H1 (cell line): Measurements from ENCODE around the gene BMP4. TPM values are rescaled to one million over a fixed set of nuclear protein-coding genes. Genes with fewer than 3 reads are reported as not detected.

ENCODE experiments used
- CTCF ChIA-PET: fragments of 300-600 bp; sonication (Branson Sonifier 250); formaldehyde crosslinking; loops from one replicate; lab custom pipeline; 2021; ENCODE audit not compliant: partially characterized antibody; lab: Charles Lee
- POLR2A ChIA-PET: fragments of 300-600 bp; sonication (Branson Sonifier 250); formaldehyde crosslinking; loops from one replicate; lab custom pipeline; 2021; ENCODE audit warnings: inconsistent platforms; ENCODE audit not compliant: partially characterized antibody; lab: Charles Lee
- DNase-seq, 2 experiments: peaks; one replicate each; pipeline versions ENCODE4 v3.0.0 to v3.0.0-alpha.2; 2010 to 2022; ENCODE audit warnings: low spot score in 2 of 2, low read depth in 1 of 2, mixed read lengths in 1 of 2
- FAIRE-seq: peaks from 2 replicates; lab custom pipeline; 2011; peaks lifted over from hg19 to GRCh38; lab: Jason Lieb, UNC
- H2AFZ ChIP-seq: 2 replicates; pipeline ENCODE4 v1.8.1; 2012; ENCODE audit warnings: low read length, inconsistent platforms
- H2AK5ac ChIP-seq: 2 replicates; pipeline ENCODE4 v1.6.1; 2013; ENCODE audit warnings: low read depth, low read length
- H2BK120ac ChIP-seq: replicated peaks from 2 replicates; pipeline ENCODE3; 2013; ENCODE audit warnings: low read depth, low read length, inconsistent platforms
- H2BK12ac ChIP-seq: 2 replicates; pipeline ENCODE4 v1.6.1; 2013; ENCODE audit warnings: low read depth, low read length
- H2BK15ac ChIP-seq: 2 replicates; pipeline ENCODE4 v1.6.1; 2013; ENCODE audit warnings: low read length
- H2BK20ac ChIP-seq: 2 replicates; pipeline ENCODE4 v1.6.1; 2013; ENCODE audit warnings: low read length
- H2BK5ac ChIP-seq: 2 replicates; pipeline ENCODE4 v1.6.1; 2013; ENCODE audit warnings: low read depth, low read length
- H3K14ac ChIP-seq: 2 replicates; pipeline ENCODE4 v1.6.1; 2013; ENCODE audit warnings: inconsistent platforms; ENCODE audit not compliant: insufficient read length
- H3K18ac ChIP-seq: 2 replicates; pipeline ENCODE4 v1.6.1; 2013; ENCODE audit warnings: low read length; ENCODE audit errors: extremely low read depth
- H3K23ac ChIP-seq: 2 replicates; pipeline ENCODE4 v1.6.1; 2013; ENCODE audit warnings: inconsistent platforms; ENCODE audit not compliant: insufficient read length
- H3K23me2 ChIP-seq: 2 replicates; pipeline ENCODE4 v1.6.1; 2013; ENCODE audit warnings: low read depth, low read length
- H3K27ac ChIP-seq: 2 replicates; pipeline ENCODE4 v1.6.1; 2011; ENCODE audit warnings: low read depth, low read length, inconsistent platforms
- H3K27me3 ChIP-seq, 4 experiments: replicated peaks in 1 of 4; 1 replicate in 1 of 4; 2 replicates in 3 of 4; pipeline versions ENCODE4 v1.6.1 to v1.8.1; 2011 to 2013; ENCODE audit warnings: low read length in 3 of 4, mild to moderate bottlenecking in 3 of 4, inconsistent platforms in 2 of 4, mixed read lengths in 2 of 4, moderate library complexity in 1 of 4; ENCODE audit not compliant: control insufficient read depth in 3 of 4, insufficient read depth in 3 of 4; ENCODE audit errors: extremely low read depth in 1 of 4
- H3K36me3 ChIP-seq, 4 experiments: 2 replicates each; pipeline versions ENCODE4 v1.6.1 to v1.8.1; 2011 to 2013; ENCODE audit warnings: mild to moderate bottlenecking in 4 of 4, low read length in 3 of 4, moderate library complexity in 2 of 4, control low read depth in 1 of 4, inconsistent platforms in 1 of 4; ENCODE audit not compliant: insufficient read depth in 4 of 4, control insufficient read depth in 2 of 4
- H3K4ac ChIP-seq: replicated peaks from 2 replicates; pipeline ENCODE3; 2013; ENCODE audit warnings: low read length, low read depth, mixed read lengths, inconsistent platforms; ENCODE audit not compliant: insufficient read length
- H3K4me1 ChIP-seq, 4 experiments: replicated peaks in 1 of 4; 1 replicate in 1 of 4; 2 replicates in 3 of 4; pipeline versions ENCODE4 v1.6.1 to v1.8.1; 2011 to 2013; ENCODE audit warnings: low read length in 3 of 4, inconsistent platforms in 2 of 4, mixed read lengths in 1 of 4; ENCODE audit not compliant: insufficient read depth in 4 of 4, control insufficient read depth in 3 of 4
- H3K4me2 ChIP-seq, 2 experiments: 2 replicates each; pipeline versions ENCODE4 v1.6.1 to v1.8.1; 2011 to 2013; ENCODE audit warnings: low read depth in 2 of 2, low read length in 2 of 2, control low read depth in 1 of 2, inconsistent platforms in 1 of 2, mild to moderate bottlenecking in 1 of 2; ENCODE audit not compliant: insufficient read depth in 1 of 2
- H3K4me3 ChIP-seq, 4 experiments: fragments of 200-600, 300-600 bp in 1 of 4; sonication (generic), shearing (Covaris generic), sonication (Bioruptor Twin) in 1 of 4; 2 replicates each; pipeline versions ENCODE4 v1.5.1 to v1.8.1; 2011 to 2016; ENCODE audit warnings: low read length in 4 of 4, low read depth in 3 of 4, control low read depth in 2 of 4, inconsistent platforms in 2 of 4, mild to moderate bottlenecking in 2 of 4, mixed read lengths in 1 of 4, moderate library complexity in 1 of 4; ENCODE audit not compliant: insufficient read depth in 2 of 4; ENCODE audit errors: extremely low read depth in 1 of 4
- H3K56ac ChIP-seq: replicated peaks from 2 replicates; pipeline ENCODE3; 2013; ENCODE audit warnings: low read depth, mild to moderate bottlenecking, mixed read lengths, low read length, inconsistent platforms; ENCODE audit not compliant: insufficient read length
- H3K79me1 ChIP-seq: 2 replicates; pipeline ENCODE4 v1.6.1; 2013; ENCODE audit warnings: low read depth, low read length, control low read depth
- H3K79me2 ChIP-seq, 2 experiments: 2 replicates each; pipeline versions ENCODE4 v1.6.1 to v1.8.1; 2012 to 2013; ENCODE audit warnings: low read length in 2 of 2, mild to moderate bottlenecking in 2 of 2, inconsistent platforms in 1 of 2; ENCODE audit not compliant: insufficient read depth in 2 of 2, control insufficient read depth in 1 of 2
- H3K9ac ChIP-seq, 4 experiments: replicated peaks in 1 of 4; 1 replicate in 1 of 4; 2 replicates in 3 of 4; pipeline versions ENCODE4 v1.6.1 to v1.8.1; 2011 to 2013; ENCODE audit warnings: low read depth in 3 of 4, low read length in 3 of 4, control low read depth in 2 of 4, mild to moderate bottlenecking in 2 of 4, moderate library complexity in 2 of 4, inconsistent platforms in 1 of 4; ENCODE audit errors: extremely low read depth in 1 of 4
- H3K9me3 ChIP-seq, 2 experiments: 2 replicates each; pipeline versions ENCODE4 v1.6.1 to v1.8.1; 2012 to 2013; ENCODE audit warnings: mild to moderate bottlenecking in 2 of 2, moderate library complexity in 2 of 2, control low read depth in 1 of 2, inconsistent platforms in 1 of 2, low read depth in 1 of 2, low read length in 1 of 2, mixed read lengths in 1 of 2; ENCODE audit not compliant: insufficient read depth in 2 of 2
- H4K20me1 ChIP-seq, 2 experiments: replicated peaks in 1 of 2; 2 replicates each; pipeline versions ENCODE3 to v1.8.1; 2011 to 2013; ENCODE audit warnings: inconsistent platforms in 2 of 2, low read length in 2 of 2, mild to moderate bottlenecking in 1 of 2; ENCODE audit not compliant: insufficient read depth in 2 of 2, control insufficient read depth in 1 of 2
- H4K5ac ChIP-seq: 2 replicates; pipeline ENCODE4 v1.6.1; 2013; ENCODE audit warnings: low read length, low read depth, mixed read lengths, inconsistent platforms; ENCODE audit not compliant: insufficient read length
- H4K8ac ChIP-seq: 2 replicates; pipeline ENCODE4 v1.8.0; 2013; ENCODE audit warnings: mild to moderate bottlenecking, moderate library complexity, low read length, inconsistent platforms; ENCODE audit not compliant: insufficient read depth; ENCODE audit errors: extremely low read depth
- H4K91ac ChIP-seq: replicated peaks from 2 replicates; pipeline ENCODE3; 2013; ENCODE audit warnings: low read length, mixed read lengths, inconsistent platforms; ENCODE audit not compliant: insufficient read length
- CTBP2 ChIP-seq: IDR thresholded peaks from 2 replicates; pipeline ENCODE4 v1.7.0; 2011; ENCODE audit warnings: borderline replicate concordance, mild to moderate bottlenecking, moderate library complexity, mixed read lengths, low read length; ENCODE audit not compliant: insufficient read depth, insufficient read length
- HDAC6 ChIP-seq: IDR thresholded peaks from one replicate; pipeline ENCODE4 v1.7.1; 2012; ENCODE audit warnings: low read depth, mild to moderate bottlenecking, inconsistent platforms, low read length, moderate library complexity
- KDM1A ChIP-seq: fragments of 200-600, 300-600 bp; sonication (generic); IDR thresholded peaks from 2 replicates; pipeline ENCODE4 v1.7.1; 2016; ENCODE audit warnings: mild to moderate bottlenecking, low read length, borderline replicate concordance
- NRF1 ChIP-seq: IDR thresholded peaks from 2 replicates; pipeline ENCODE4 v1.6.1; 2011; ENCODE audit warnings: mild to moderate bottlenecking, low read depth, low read length, improper control_type of control experiment
- RXRA ChIP-seq: IDR thresholded peaks from 2 replicates; pipeline ENCODE4 v1.6.1; 2011; ENCODE audit warnings: low read depth, mild to moderate bottlenecking, low read length, moderate library complexity; ENCODE audit not compliant: insufficient read depth
- TAF7 ChIP-seq: optimal IDR thresholded peaks from 2 replicates; pipeline ENCODE3; 2011; ENCODE audit warnings: low read depth, mild to moderate bottlenecking, inconsistent platforms, low read length, moderate library complexity, borderline replicate concordance
- WGBS, 2 experiments: shearing (Covaris generic) in 1 of 2; methylation state at CpG; one replicate each; pipeline versions ENCODE4 v1.1.6 to v1.1.7; 2013 to 2015; ENCODE audit warnings: low lambda C conversion rate in 2 of 2, mixed read lengths in 2 of 2, inconsistent platforms in 1 of 2, low coverage in 1 of 2, missing lambda C conversion rate in 1 of 2; ENCODE audit not compliant: insufficient replicate concordance in 2 of 2, insufficient coverage in 1 of 2, insufficient read length in 1 of 2; ENCODE audit errors: extremely low coverage in 1 of 2, missing lambda C conversion rate in 1 of 2; 5-methylcytosine and 5-hydroxymethylcytosine counted together
- polyA plus RNA-seq, 7 experiments: library from polyadenylated mRNA; depleted of rRNA in 3 of 7; stranded (reverse) in 5 of 7; unstranded in 2 of 7; fragments of >200 nt in 5 of 7; fragments of 200-250 nt in 2 of 7; gene quantifications; 1 replicate in 5 of 7; 2 replicates in 1 of 7; 4 replicates in 1 of 7; pipeline versions ENCODE4 v1.2.1 to v1.2.3, GENCODE V29; 2011 to 2013; ENCODE audit warnings: missing spikeins in 2 of 7, mixed read lengths in 2 of 7
- total RNA-seq: library from RNA; stranded (reverse); fragmentation: NEBNext Ultra II Directional; extraction: Animal tissue kit (Norgen Biotek cat#: 25700); gene quantifications from 2 replicates; pipeline ENCODE4 v1.2.1, GENCODE V29; 2021
- TF ChIP-seq, protein P1 (sequence below): IDR thresholded peaks from 2 replicates; pipeline ENCODE4 v1.6.1; 2012; ENCODE audit warnings: low read length, inconsistent platforms

BMP4 gene
- total and polyA plus RNA-seq, 2 of the 8 experiments (the other 6 are each of a cell fraction or from before 2014, with no cell fraction given), result 2.3 to 5.4 TPM

- no peak overlapping the region for H4K5ac ChIP-seq
Observed at GRCh38 chr14:53938136-53938837, 18.3 kb downstream of the BMP4 start.

More at GRCh38 chr14:53938136-53938837, 18.3 kb downstream of the BMP4 start:
- ChIA-PET POLR2A (interaction anchor here (0.7 kb wide), 1 partner anchor 621 kb away, joined by 3 read pairs; no protein-coding TSS in a partner anchor), CTCF (interaction anchor here (0.7 to 4.9 kb wide), 4 partner anchors 9 to 237 kb away, joined by 3 to 29 read pairs (median 8); no protein-coding TSS in a partner anchor)
- H3K4ac ChIP-seq, result no peak overlapping the region
- no peak overlapping the region for H3K4me3 ChIP-seq
- no peak for DNase-seq
- H3K23ac ChIP-seq, result no peak overlapping the region
- no peak for FAIRE-seq
- no peak overlapping the region for H4K8ac ChIP-seq
- 0 out of 2 replicates have a peak overlapping the region, but pooled peaks have one; percentile 22 for H2BK15ac ChIP-seq
- no peak overlapping the region for H3K4me2 ChIP-seq
- no peaks in the 10 kb centered on the region; a peak in 1 of 4 replicates for H3K9me3 ChIP-seq
- H4K91ac ChIP-seq, result no peak overlapping the region
- H2BK120ac ChIP-seq, result no peak overlapping the region
- H2BK5ac ChIP-seq, result no peak overlapping the region
- H4K20me1 ChIP-seq, result no peaks in the 10 kb centered on the region
- no peak overlapping the region for H3K14ac ChIP-seq
- no peak overlapping the region; the same call in 1 of the 2 replicates for H2BK12ac ChIP-seq
- H2BK20ac ChIP-seq, result no peak overlapping the region
- H2AFZ ChIP-seq, result no peak overlapping the region
- H3K18ac ChIP-seq, result no peak overlapping the region
- H3K27ac ChIP-seq, result no peak overlapping the region
- H3K23me2 ChIP-seq, result no peaks in the 10 kb centered on the region
- H3K27me3 ChIP-seq, result no peaks in the 10 kb centered on the region
- TF ChIP-seq KDM1A (no peak), RXRA (no peak), TAF7 (no peak), NRF1 (no peak), HDAC6 (no peak), CTBP2 (no peak)
- TF ChIP-seq, protein P1, sequence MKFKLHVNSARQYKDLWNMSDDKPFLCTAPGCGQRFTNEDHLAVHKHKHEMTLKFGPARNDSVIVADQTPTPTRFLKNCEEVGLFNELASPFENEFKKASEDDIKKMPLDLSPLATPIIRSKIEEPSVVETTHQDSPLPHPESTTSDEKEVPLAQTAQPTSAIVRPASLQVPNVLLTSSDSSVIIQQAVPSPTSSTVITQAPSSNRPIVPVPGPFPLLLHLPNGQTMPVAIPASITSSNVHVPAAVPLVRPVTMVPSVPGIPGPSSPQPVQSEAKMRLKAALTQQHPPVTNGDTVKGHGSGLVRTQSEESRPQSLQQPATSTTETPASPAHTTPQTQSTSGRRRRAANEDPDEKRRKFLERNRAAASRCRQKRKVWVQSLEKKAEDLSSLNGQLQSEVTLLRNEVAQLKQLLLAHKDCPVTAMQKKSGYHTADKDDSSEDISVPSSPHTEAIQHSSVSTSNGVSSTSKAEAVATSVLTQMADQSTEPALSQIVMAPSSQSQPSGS, result no peak
- no peak overlapping the region for H3K9ac ChIP-seq
- WGBS, 2 experiments, result 91% methylated on average over 7 of the region's 7 CpGs; no CpG with 5 or more reads in 1 of the 2 experiments
- no peak overlapping the region for H2AK5ac ChIP-seq
- no peaks in the 10 kb centered on the region for H3K79me2 ChIP-seq
- no peaks in the 10 kb centered on the region for H3K36me3 ChIP-seq
- no peak overlapping the region for H3K56ac ChIP-seq
- peaks cover 0 to 2% (median 1%) of the 10 kb centered on the region in 4 experiments; a peak in 4 of 7 replicates for H3K4me1 ChIP-seq
- H3K79me1 ChIP-seq, result no peaks in the 10 kb centered on the region
